ENCODE results near the gene LRFN2.

DNA sequence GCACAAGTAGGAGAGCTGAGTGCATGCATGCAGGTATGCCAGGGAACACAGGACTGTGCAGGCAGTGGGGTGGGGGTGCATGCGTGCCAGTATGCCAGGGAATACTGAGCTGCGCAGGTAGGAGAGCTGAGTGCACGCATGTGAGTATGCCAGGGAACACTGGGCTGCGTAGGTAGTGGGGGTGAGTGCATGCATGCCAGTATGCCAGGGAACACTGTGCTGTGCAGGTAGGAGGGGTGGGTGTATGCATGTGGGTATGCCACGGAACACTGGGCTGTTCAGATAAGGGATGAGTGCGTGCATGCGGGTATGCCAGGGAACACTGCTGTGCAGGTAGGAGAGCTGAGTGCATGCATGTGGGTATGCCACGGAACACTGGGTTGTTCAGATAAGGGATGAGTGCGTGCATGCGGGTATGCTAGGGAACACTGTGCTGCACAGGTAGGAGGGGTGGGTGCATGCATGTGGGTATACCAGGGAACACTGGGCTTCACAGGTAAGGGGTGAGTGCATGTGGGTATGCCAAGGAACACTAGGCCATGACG, 77.4 kb downstream of the LRFN2 start:
- TF ChIP-seq POLR2A (IDR thresholded peaks at IDR 0.05) (no peak), POLR2AphosphoS5 (IDR thresholded peaks at IDR 0.05) (no peak)
- TF ChIP-seq, protein P1, sequence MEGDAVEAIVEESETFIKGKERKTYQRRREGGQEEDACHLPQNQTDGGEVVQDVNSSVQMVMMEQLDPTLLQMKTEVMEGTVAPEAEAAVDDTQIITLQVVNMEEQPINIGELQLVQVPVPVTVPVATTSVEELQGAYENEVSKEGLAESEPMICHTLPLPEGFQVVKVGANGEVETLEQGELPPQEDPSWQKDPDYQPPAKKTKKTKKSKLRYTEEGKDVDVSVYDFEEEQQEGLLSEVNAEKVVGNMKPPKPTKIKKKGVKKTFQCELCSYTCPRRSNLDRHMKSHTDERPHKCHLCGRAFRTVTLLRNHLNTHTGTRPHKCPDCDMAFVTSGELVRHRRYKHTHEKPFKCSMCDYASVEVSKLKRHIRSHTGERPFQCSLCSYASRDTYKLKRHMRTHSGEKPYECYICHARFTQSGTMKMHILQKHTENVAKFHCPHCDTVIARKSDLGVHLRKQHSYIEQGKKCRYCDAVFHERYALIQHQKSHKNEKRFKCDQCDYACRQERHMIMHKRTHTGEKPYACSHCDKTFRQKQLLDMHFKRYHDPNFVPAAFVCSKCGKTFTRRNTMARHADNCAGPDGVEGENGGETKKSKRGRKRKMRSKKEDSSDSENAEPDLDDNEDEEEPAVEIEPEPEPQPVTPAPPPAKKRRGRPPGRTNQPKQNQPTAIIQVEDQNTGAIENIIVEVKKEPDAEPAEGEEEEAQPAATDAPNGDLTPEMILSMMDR (IDR thresholded peaks at IDR 0.05) = no peak

All from breast epithelium (tissue), 3 donors.